GM18858 (cell line): ENCODE data around the gene UBE4B.
"Not testable (repeated sequence)": the region's sequence is repeated elsewhere in the genome, so short reads cannot be mapped to it uniquely, and the experiment has no call there.

ENCODE experiments used
- ATAC-seq: cut with Tn5 transposase; IDR thresholded peaks from one replicate; pipeline ENCODE4 v1.9.1; 2021; ENCODE audit not compliant: unreplicated experiment

Gene UBE4B

GRCh38 chr1:10032590-10033358, at the start of gene UBE4B:
UBE4B (plus strand) TSS chr1:10032958; CDS start chr1:10033671, 713 bp downstream.
- ATAC-seq = peak; percentile 86

- no peak for ATAC-seq
Observed at GRCh38 chr1:9984253-9984652, 48.5 kb upstream of the UBE4B start.

- ATAC-seq = no peak
Observed at GRCh38 chr1:9985001-9985400, 47.8 kb upstream of the UBE4B start.

GRCh38 chr1:9989773-9990172, 43.0 kb upstream of the UBE4B start:
- ATAC-seq = no peak

- ATAC-seq = no peak
Observed at GRCh38 chr1:9990944-9991343, 41.8 kb upstream of the UBE4B start.

GRCh38 chr1:9992910-9993309, 39.8 kb upstream of the UBE4B start:
- no peak for ATAC-seq

GRCh38 chr1:9993561-9994075, 39.1 kb upstream of the UBE4B start:
- ATAC-seq = no peak

GRCh38 chr1:9996624-9997582, 35.9 kb upstream of the UBE4B start, which contains the start of gene RBP7:
RBP7 (plus strand) TSS chr1:9997228; CDS start chr1:9997259, 31 bp downstream.
- ATAC-seq = no peak

GRCh38 chr1:10001016-10001665, 31.6 kb upstream of the UBE4B start:
- ATAC-seq = no peak

- ATAC-seq = not testable (repeated sequence)
Observed at GRCh38 chr1:10005248-10005647, 27.5 kb upstream of the UBE4B start.

GRCh38 chr1:10007169-10007568, 25.6 kb upstream of the UBE4B start:
- no peak for ATAC-seq

GRCh38 chr1:10014016-10014415, 18.7 kb upstream of the UBE4B start:
- ATAC-seq = no peak

GRCh38 chr1:10019561-10019960, 13.2 kb upstream of the UBE4B start:
- no peak for ATAC-seq

- no peak for ATAC-seq
Observed at GRCh38 chr1:10020086-10020485, 12.7 kb upstream of the UBE4B start.

- not testable (repeated sequence) for ATAC-seq
Observed at GRCh38 chr1:10020678-10021077, 12.1 kb upstream of the UBE4B start.

- not testable (repeated sequence) for ATAC-seq
Observed at GRCh38 chr1:10021992-10022391, 10.8 kb upstream of the UBE4B start.

GRCh38 chr1:10022656-10023055, 10.1 kb upstream of the UBE4B start:
- ATAC-seq = no peak

GRCh38 chr1:10025354-10025753, 7.4 kb upstream of the UBE4B start:
- no peak for ATAC-seq

- no peak for ATAC-seq
Observed at GRCh38 chr1:10027027-10027426, 5.7 kb upstream of the UBE4B start.

GRCh38 chr1:10028956-10029500, 3.7 kb upstream of the UBE4B start:
- ATAC-seq = not testable (repeated sequence)

- no peak for ATAC-seq
Observed at GRCh38 chr1:10031461-10031860, 1.3 kb upstream of the UBE4B start.
